Activated CD8-positive, alpha-beta memory T cell treated with anti-CD3 and anti-CD28 coated beads for 4 hours (primary cell): Measurements from ENCODE around the gene ANKS6.

ENCODE experiments used
- DNase-seq, 2 donors: peaks; one replicate each; pipeline ENCODE4 v3.0.0-alpha.2; 2020; ENCODE audit warnings: low read depth in 2 of 2

ANKS6 gene

DNA sequence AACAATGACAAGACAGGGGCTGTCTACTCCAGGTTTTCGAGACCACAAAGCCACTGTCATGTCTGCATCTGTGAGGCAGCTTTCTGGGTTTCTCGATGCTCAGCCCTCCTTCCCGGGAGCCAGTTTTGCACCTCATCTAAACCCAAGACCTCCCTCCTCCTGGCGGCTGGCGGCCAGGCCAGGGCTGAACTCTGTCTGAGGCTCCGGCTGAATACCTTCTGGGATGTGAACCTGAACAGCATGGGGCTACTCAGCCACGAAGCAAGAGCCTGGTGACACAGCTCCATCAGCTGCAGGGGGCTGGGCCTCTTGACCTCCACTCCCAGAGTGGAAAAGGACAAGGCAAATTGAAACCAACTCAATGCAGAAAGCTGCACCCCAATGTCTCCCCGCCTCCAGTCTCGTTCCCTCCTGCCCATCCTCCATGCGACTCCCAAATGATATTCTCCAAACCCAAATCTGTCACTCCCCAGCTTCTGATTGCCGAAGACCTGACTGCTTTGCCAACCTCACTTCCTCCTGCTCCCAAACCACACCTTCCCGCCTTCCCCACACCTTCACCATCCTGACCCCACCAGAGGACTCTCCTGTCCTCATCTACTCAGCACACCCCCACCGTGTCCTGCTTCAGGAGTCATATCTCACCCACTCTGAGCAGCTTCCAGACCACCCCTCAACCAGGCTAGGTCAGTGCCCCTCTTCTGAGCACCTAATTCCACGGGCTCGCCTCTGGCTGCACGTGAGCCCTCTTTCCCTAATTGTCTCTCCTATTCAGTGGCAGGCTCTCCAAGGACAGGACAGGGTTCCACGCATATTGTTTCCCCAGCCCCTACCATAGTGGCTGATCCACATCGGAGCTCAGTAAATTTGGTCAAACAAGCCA lies 4.5 kb downstream of the ANKS6 start:
- DNase-seq = no peak

DNA sequence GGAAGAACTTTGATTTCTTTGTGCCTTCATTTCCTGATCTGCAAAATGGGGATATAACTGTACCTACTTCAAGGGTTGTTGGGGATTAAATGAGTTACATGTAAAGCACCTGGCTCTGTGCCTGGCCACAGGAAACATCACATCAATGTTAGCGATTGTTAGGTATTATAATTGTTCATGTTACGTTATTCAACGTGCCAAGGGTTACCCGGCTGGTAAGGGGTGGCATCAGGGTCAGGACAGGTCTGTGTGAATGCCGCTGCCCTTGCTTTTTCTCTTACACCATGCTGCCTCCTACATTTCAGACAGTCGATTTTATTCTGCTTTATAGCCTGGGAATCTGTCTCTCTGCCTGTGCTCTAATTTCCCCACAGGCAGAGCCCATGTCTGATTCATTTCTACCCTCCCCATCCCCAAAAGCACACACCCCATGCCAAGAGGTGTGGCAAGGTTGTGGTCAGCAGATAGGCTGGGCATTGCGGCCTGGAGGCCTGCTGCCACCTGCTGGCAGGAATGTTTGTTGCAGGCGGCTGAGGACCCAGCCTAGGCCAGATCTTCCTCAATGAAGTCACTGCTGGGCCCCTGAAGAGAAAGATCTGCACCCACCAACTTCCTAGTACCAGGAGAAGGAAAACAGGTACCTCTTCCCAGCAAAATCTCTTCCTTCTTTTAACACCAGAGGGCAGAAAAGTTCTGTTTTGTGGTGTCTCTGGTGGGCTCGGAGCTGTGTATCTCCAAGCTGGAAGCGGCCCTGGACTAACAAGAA lies 5.3 kb downstream of the ANKS6 start:
- peak in 1 of 2 donors; percentile 28 for DNase-seq

DNA sequence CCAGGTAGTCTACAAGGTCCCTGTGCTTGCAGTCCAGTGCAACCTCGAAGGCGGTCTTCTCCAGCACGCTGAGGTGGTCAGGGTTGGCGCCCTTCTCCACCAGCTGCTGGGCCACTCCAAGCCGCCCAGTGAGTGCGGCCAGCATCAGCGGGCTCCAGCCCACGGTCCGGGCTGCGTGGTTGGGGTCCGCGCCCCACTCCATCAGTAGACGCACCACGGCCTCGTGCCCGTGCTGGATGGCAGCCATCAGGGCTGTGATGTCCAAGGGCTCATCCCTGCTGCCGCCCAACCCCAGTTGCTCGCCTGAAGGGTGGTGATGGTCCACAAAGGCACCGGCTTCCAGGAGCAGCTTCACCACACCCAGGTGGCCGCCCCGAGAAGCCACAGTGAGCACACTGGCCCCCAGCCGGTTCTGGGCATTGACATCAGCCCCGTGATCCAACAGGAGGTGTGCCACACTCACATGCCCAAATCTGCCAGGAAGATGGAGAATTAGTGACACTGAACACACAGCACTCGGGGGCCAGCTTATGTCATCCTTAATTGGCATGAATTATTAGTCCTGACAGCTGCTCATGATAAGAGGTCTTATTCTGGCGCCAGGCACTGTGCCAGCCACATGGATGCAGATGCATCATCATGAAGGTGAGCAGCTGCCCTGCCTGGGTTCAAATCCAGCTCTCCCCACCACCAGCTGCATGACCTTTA lies 6.1 kb downstream of the ANKS6 start:
- no peak for DNase-seq

DNA sequence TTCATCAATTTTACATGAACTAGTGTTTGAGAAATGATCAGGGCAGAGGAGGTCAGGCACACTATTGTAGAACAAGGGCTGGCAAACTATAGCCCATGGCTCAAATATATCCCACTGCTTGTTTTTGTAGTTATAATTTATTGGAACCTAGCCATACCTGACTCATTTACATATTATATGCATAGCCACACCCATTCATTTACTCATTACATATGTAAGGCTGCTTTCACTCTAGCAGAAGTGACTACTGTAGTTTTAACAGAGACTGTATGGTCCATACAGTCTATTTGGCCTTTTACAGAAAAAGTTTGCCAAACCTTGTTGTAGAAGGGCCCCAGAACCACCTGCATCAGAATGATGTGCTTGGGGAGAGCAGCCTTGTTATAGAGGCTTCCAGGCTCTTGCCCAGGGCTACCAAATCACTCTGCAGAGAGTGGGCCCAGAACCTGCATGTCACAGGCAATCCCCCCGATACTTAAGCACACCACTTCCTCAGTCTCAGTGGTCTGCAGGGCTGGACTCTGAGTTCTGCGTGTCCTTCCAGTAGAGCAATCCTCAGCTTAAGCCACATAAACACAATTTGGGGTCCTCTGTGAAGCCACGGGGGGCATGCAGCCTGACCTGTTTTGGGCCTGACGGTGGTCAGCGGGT lies 6.7 kb downstream of the ANKS6 start:
- DNase-seq = no peak

DNA sequence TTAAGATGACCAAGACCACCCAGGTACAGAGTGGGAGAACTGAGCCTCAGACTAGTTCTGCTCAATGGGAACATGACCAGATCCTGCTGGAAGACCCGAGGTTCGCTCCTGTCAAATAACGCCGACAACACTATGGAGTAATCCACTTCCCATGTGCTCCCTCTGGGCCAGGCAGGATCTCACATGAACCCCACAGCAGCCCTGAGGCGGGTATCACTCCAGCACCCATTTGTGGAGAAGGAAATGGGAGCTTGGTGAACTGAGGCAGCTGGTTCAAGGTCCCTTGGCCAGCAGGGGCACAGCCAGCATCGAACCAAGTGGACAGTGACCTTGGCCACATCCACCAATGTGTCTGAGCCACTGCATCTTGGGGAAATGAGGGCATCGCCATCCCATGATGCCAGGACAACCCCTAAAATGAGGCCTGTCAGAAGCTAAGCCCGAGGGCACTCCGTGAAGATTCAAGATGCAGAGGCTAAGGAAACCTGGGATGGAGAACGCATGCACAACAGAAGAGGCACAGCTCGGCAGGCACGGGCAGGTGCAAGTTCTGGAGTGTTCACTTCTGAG lies 8.5 kb downstream of the ANKS6 start:
- no peak for DNase-seq

DNA sequence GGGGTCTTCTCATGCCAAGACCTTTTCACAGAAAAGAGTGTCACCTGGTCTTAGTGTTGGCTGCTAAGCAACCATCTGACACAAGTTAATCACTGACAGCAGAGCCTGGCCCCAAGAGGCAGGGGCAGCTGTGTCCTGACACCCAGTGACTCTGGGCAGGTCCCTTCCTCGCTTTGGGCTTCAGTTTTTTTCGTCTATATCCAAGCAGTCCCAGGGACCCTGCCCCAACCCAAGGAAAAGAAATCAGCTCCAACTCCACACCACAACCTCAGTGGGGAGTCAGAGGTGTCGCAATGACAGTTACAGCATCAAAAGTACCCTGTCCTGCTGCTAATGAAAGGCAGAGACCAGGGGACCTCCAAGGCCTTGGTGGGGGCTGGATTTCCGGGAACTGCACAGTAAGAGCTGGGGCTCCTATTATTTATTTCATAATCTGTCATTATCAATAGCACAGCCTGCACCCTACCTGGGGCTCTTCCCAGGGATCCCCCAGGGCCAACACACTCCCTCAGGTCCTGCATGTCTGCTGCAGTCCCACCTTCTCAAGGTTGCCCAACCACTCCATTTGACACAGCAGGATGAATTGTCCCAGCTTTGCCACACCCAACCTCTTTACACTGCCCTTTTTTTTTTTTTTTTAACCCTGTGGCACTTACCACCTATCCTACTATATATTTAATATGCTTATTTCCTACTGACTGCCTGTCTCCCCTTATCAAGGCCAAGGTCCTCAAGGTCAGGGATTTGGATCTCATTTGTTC lies 9.4 kb downstream of the ANKS6 start:
- no peak for DNase-seq

DNA sequence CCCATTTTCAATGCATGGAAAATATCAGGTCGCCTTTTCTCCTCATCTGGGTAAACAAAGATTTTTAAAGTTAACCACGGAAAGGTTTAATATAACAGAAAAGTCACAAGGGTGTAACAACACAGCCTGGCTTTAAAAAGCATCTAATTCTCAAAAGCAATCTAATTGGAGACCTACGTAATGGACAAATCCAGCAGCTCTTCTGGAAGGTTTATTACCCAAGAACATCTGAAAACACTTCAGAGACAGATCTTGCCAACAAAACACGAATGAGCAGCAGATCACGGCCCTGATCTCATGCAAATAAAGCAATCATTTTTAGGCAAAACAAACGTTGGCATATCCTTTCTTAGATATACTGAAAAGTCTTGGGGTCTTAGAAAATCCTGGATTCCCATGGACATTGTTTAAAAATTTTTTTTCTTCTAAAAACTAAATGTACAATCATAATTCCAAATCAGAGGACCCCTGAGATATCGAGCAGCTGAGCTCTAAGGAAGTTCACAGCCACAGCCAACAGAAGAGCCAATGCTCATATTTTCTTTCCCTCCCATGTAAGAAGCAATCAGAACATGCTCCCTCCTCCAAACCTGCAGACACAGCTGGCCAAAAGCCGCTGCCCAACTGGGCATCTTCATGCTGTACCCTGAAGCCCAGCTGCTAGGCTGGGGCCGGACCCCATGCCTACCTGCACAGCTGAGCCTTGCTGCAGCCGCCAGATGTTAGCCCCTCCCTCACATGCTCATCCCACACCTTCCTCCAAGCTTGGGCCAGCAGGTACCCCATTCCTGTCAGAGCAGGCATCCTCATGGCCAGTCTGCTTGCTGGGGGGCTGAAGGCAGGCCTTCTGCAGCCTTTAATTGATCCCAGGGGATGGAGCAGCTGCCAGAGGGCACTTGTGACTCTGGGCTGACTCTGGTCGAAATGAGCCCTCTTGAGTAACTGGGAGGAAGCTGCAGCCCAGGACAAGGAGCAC lies 11.2 kb downstream of the ANKS6 start:
- DNase-seq = no peak

DNA sequence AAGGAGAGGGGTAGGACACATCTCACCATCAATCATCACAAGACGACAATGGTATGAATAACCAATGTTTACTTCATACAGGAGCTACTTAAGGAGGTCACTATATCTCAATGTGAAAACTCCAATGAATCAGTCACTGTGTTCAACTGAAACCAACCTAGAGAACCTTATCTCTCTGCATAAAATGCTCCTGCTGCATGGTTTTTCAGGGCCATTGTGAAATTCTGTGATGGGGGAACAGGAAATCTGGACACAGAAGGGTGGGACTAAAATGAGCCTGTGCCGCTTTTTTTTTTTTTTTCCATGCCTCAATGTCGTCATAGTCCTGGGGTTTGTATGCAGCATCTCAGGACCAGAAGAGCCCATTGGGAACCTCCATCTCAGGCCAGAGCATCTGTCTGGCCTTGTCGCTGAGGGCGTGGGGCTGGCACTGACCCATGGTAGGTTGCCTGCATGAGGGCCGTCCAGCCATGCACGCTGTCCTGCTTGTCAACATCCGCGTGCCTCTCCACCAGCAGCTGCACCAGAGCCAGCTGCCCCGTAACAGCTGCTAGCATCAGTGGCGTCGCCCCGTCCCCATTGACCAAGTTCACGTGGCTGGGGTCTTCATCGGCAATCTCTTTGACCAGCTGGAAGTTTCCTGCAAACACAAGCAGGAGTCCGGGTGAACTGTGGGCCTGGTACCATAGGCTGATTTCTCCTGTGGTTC lies 12.7 kb downstream of the ANKS6 start:
- no peak for DNase-seq

DNA sequence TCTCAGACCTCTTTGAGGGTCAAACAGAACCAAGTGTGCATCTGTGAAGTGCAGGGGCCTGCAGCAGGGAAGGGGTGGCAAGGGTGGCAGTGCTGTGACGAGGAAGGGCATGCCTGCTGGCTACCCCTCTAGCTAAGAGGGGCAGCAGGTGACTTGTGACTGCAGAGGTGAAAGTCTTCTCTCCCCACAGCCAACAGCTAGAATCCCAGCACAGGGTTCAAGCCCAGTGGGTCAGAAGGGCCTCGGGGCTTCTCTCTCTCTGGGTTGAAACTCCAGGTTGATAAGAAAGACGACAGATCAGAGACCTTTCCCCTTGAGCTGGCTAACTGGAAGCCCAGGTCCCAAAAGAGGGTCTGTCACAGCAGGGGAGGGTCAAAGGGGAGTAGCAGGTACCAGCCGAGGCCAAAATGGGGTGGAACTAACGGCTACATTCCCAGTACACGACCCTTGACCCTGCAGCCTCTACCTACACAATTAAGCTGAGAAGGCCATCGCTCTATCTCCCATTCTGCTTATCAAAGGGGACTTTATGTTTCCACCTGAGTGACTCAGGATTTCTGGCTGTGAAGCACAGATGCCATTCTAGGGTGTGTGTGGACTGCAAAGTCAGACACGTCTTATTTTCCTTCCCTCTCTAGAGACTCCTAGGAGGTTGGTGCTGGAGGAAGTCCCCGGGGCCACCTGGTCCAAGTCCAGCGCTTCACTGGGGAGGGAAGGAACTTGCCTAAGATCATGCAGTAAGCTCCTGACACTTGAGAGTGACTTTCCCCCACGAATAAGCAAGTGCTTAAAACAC lies 14.6 kb downstream of the ANKS6 start:
- no peak for DNase-seq

DNA sequence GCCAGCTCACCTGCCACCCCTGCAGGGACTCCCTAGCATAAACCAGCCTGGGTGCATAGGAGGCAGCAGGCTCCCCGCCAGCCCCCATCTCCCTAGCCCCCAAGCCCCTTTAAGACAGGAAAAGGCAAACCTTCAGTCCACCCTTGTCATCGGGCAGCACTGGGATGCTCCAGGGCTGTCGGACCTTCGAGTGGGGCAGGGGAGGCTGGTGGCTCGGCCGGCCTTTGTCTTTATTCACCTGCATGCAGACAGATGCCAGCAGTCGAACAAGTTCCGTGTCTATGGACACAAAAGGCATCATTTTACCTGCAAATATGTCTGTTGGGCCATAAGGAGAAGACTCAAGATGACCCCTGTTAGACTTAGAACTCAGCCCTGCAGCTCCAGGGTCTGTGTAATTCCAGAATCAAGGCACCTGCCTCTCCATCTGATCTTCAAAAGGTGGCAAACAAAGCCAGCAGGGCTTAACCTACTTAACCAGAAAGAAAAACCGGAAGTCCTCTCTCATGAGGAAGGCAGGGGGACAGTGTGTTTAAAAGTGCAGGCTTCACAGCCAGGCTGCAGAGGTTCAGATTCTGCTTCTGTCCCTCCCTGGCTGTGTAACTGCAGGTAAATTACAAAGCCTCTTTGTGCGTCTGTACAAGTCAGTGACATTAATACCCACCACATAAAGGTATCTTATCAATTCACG lies 16.2 kb downstream of the ANKS6 start:
- DNase-seq = no peak

DNA sequence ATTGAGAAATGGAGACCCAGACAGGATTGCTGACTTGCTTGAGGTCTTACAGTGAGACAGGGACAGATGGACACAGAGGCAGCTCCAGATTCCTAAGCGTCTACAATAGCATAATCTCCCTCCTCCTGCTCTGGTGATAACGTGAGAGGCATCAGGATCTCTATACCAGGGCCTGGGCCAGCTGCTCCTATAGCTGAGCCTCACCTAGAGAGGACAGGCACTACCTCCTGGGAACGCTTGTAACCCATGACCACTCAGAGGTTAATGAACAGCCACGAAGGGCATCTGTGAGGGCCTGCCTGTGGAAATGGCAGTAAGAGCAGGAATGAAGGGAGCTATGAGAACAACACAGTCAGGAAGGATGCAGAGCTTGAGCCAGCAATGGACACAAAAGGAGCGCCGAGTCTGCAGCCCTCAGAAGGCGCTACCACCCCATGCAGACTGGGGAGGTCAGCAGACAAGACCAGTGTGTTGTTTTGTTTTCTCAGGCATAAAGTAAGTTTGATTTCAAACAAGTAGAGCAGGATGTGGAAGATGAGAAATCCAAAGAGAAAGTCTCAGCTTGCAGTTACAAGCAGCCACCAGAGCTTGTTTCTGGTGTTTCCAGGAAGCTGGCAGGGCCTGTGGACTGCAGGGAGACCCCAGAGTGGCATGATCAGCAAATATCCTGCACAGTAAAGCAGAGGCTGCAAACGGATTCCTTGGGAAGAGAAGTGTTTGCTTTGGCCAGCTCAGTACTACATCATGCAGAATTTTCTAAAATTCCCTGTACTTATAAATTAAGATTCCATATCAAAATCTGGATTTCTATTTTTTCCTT lies 17.4 kb downstream of the ANKS6 start:
- DNase-seq = no peak

DNA sequence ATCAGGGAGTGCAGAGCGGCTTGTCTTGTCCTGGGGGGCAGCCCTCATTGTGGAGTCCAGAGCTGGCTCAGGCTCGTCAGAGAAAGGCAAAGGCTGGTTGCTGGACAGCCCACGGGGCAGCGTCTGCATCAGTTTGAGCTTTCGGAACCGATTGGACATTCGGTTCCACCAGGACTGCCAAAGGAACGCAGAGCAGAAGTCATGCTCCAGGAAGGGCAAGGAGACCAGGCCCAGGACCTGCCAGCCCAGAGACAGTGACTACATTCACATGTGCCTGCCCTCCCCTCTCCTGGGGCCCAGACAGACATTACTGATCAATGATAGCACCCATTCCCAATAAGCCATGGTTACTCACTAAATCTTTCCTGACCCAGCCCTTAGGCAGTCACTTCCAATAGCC lies 18.1 kb downstream of the ANKS6 start:
- no peak for DNase-seq

DNA sequence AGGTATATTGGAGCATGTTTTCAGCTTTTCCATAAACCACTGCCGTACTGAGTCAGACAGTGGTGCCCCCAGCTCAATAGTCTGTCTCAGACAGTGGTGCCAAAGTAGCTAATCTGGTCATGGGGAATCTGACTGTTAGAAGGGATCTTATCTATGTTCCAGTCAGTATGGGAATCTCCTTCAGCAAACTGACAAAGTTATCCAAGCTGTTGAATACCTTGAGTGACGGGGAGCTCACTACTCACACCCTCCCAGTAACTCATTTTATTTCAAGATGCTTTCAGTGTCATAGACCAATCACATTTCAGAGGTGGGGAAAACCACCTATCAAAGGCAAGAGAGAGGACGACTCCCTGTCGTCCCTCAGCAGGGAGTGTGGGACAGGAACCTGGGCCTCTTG lies 18.7 kb downstream of the ANKS6 start:
- DNase-seq = no peak

DNA sequence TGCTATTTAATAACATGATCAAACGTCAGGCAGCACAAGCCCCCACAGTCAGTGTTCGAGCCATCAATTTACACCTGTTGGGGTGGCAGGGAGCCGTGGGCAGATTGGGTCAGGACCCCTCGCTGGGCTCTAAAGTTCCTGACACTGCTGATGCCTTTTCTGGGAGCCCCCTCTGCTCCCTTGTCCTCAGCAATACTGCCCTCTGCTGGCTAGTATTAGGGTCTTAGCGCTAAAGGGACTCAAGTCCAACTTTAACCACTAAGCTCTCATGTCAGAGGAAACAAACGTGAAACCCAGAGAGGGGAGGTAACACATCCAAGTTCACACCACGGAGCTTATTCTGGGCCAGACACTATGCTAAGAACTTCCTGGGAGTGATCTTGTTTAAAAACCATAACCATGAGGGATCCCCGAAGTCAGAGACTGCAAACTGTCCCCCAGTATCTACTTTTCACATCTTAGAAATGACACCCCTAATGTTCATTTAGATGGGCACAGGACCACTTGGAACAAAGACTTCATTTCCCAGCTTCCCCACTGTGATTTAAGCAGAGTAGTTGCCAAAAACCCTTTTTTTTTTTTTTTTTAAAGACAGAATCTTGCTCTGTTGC lies 20.4 kb downstream of the ANKS6 start:
- DNase-seq = no peak

DNA sequence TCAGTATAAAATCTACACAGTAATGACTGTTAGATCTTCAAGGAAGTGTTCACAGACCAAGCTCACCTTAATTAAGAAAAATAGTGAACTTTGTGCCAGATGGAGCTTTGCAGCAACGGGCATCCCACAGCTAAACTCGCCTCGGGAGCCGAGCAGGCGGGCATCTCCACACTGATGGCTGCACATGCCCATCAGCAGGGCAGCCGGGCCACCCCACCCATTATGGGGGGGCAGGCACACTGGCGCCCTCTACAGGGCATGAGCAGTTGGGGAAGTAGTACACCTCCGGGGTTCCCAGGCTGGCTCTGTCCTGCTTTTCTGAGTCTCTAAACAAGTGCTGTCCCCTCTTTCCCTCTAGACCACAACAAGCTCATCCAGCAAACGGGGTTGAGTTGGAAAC lies 21.6 kb downstream of the ANKS6 start:
- DNase-seq = no peak

DNA sequence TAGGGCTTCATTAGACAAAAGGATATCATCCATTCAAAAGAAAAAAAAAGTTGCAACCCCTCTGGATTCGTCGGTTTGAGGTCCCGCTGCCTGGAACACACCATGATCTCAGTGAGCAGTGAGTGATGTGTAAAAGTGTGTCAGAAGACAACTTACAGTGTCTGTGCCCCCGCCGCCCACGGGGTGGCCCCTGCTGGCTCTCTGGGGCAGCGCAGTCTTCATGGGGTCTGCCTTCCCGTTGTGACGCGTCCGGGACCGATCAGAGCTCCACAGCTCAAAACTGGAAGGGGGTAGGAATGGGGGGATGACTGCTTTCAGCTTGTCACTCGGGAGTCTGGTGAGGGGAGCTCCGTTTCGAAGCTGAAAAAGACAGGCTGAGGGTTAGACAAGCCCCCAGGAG lies 22.6 kb downstream of the ANKS6 start:
- no peak for DNase-seq
